ENCODE data around the gene WIPF3. TPM values are rescaled to one million over a fixed set of nuclear protein-coding genes. Genes with fewer than 3 reads are reported as not detected.

WIPF3 gene
- total RNA-seq, 1 donor from 2014 or later = 0.23 TPM

DNA sequence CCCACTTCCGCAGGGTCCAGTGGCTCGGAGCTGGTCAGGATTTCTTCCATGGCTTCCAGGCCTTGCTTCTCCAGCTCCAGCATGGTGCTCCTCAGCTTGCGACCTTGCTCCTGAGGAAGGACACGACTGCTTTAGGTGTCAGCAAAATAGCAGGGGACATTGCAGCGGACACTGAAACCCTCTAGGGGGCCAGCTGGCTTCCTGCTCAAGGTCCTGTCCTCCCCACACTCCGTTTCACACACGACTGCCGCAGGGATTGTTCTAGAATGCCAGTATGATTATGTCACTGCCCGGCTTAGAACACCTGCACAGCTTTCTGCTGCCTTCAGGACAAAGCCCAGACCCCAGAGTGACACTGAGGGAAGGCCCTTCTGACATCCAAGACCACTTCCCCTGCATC lies 117.7 kb downstream of the WIPF3 start:
- TF ChIP-seq, protein P1, sequence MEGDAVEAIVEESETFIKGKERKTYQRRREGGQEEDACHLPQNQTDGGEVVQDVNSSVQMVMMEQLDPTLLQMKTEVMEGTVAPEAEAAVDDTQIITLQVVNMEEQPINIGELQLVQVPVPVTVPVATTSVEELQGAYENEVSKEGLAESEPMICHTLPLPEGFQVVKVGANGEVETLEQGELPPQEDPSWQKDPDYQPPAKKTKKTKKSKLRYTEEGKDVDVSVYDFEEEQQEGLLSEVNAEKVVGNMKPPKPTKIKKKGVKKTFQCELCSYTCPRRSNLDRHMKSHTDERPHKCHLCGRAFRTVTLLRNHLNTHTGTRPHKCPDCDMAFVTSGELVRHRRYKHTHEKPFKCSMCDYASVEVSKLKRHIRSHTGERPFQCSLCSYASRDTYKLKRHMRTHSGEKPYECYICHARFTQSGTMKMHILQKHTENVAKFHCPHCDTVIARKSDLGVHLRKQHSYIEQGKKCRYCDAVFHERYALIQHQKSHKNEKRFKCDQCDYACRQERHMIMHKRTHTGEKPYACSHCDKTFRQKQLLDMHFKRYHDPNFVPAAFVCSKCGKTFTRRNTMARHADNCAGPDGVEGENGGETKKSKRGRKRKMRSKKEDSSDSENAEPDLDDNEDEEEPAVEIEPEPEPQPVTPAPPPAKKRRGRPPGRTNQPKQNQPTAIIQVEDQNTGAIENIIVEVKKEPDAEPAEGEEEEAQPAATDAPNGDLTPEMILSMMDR (conservative IDR thresholded peaks at IDR 0.05; ENCODE audit: low read depth, low read length) = no peak
- H3K4me3 ChIP-seq (ENCODE audit: low read depth, low read length) = no peak overlapping the region
- no peak for DNase-seq (ENCODE audit: low read depth)

GRCh38 chr7:29924684-29925083 lies 118.4 kb downstream of the WIPF3 start:
- no peak overlapping the region for H3K4me3 ChIP-seq (ENCODE audit: low read depth, low read length)
- DNase-seq (ENCODE audit: low read depth) = no peak
- TF ChIP-seq, protein P1 (conservative IDR thresholded peaks at IDR 0.05; ENCODE audit: low read depth, low read length) = no peak

- TF ChIP-seq, protein P1 (conservative IDR thresholded peaks at IDR 0.05; ENCODE audit: low read depth, low read length) = no peak
- no peak for DNase-seq (ENCODE audit: low read depth)
- H3K4me3 ChIP-seq (ENCODE audit: low read depth, low read length) = no peak overlapping the region
Observed at GRCh38 chr7:29926216-29926615, 119.9 kb downstream of the WIPF3 start.

- no peak for DNase-seq (ENCODE audit: low read depth)
- H3K4me3 ChIP-seq (ENCODE audit: low read depth, low read length) = no peak overlapping the region
- TF ChIP-seq, protein P1 (conservative IDR thresholded peaks at IDR 0.05; ENCODE audit: low read depth, low read length) = no peak
Observed at GRCh38 chr7:29926741-29927140, 120.4 kb downstream of the WIPF3 start.

GRCh38 chr7:29929018-29929807 lies 122.9 kb downstream of the WIPF3 start:
- H3K4me3 ChIP-seq (ENCODE audit: low read depth, low read length) = no peak overlapping the region
- TF ChIP-seq, protein P1 (conservative IDR thresholded peaks at IDR 0.05; ENCODE audit: low read depth, low read length) = no peak
- no peak for DNase-seq (ENCODE audit: low read depth)

DNA sequence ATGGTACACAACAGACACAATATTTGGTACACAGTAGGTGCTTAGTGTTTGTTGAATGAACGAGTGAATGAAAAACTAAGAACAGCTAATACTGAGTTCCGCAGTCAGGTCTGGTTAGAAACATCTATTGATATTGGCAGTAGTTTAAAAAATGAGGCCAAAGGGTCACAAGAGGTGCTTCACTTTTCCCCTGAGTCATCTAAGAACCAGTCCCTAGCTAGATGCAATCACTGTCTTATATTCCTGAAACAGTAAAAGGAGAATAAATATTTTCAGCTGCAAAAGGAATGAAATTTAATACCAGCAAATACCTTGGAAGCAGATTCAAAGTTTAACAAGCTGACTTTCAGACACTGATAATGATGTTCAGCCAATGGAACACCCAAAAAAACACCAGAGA lies 128.8 kb downstream of the WIPF3 start:
- H3K4me3 ChIP-seq (ENCODE audit: low read depth, low read length) = no peak overlapping the region
- TF ChIP-seq, protein P1 (conservative IDR thresholded peaks at IDR 0.05; ENCODE audit: low read depth, low read length) = no peak
- no peak for DNase-seq (ENCODE audit: low read depth)

DNA sequence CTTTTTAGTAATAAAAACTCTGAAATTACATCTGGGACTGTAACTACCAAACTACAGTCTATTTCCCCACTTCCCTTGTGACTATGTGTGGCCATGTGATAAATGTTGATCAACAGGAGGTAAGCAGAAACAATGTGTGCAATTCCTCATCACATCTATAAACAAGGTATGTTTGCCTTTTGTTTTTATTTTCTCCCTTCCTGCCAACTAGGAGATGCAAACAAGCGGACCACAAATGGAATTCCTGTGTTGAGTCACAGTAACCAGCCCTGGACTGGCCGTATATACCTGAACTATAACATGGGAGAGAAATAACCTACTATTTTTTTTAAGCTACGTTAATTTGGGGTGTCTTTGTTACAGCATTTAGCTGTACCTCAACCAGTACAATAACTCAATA lies 130.8 kb downstream of the WIPF3 start:
- no peak for DNase-seq (ENCODE audit: low read depth)
- TF ChIP-seq, protein P1 (conservative IDR thresholded peaks at IDR 0.05; ENCODE audit: low read depth, low read length) = no peak
- no peak overlapping the region for H3K4me3 ChIP-seq (ENCODE audit: low read depth, low read length)
